ENCODE data around the gene CABP5.

Gene CABP5

DNA sequence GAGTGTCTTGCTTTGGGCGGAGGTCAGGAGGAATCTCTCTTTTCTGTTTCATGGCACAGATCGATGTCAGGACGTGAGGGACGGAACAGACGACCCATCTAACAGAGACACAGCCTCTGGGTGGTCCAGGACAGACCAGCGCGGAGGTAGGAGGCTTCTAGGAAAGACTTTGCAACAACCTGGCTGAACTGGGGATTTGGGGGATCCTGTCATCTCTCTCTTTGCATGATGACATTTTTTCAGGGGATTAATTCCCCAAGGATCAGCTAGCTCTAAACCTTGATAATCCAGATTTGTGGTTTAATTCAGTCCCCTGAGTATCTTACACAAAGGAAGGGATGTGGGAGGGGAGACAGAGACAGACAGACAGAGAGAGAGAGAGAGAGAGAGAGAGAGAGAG is 14.4 kb downstream of the CABP5 start:
- DNase-seq: no peak

DNA sequence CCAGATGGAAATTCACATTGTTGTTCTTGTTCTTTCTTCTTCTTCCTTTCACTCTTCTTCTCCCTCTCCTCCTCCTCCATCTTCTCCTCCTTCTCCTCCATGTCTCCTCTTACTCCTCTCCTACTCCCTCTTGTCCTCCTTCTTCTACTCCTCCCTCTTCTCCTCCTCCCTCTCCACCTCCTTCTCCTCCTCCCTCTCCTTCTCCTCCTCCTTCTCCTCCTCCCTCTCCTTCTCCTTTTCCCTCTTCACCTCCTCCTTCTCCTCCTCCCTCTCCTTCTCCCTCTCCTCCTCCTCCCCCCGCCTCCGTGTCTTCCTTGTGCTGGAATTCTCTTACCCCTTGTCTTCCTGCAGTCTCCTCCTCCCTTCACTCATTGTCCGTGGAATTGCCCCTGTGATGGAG is 18.4 kb downstream of the CABP5 start:
- no peak for DNase-seq

DNA sequence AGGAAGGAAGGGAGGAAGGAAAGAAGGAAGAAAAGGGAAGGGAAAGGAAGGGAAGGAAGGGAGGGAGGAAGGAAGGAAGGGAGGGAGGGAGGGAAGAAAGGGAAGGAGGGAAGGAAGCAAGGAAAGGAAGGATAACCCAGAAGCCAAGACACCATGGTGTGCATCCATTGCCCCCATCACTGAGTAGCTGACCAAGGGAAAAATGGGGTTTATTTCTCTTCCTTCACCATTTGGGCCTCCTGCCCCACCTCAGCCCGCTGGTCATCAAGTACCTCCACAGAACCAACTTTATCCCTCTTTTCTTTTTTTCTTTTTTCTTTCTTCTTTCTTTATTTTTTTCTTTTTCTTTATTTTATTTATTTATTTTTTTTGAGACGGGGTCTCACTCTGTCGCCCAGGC is 20.4 kb downstream of the CABP5 start:
- DNase-seq: no peak

DNA sequence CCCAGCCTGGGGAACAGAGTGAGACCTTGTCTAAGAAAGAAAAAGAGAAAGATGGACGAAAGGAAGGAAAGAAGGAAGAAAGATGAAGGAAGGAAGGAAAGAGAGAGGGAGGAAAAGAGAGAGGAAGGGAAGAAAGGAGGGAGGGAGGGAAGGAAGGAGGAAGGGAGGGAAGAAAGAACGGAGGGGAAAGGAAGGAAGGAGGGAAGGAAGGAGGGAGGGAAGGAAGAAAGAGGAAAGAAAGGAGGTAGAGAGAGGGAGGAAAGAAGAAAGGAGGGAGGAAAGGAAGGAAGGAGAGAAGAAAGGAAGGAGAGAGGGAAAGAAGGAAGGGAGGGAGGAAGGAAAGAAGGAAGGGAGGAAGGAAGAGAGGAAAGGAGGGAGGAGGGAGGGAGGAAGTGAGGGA is 20.9 kb downstream of the CABP5 start:
- no peak for DNase-seq

DNA sequence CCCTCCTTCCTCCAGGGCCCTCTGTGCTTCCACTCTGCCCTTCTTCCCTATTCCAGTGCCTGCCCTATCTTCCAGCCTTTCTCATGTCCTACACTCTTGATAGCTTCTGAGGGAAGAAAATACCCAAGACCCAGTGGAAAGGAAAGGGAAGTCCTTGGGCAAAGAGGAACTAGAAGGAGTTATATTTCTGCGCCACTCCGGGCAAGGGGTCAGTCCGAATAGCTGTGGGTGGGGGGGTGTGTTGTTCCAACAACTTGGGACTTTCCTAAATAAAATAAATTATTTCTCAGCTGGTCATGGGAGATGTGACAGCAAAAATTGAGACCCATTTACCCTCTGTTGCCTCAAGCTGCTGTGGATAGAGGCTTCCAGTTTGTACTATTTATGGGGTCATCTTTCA is 23.2 kb downstream of the CABP5 start:
- DNase-seq: no peak

DNA sequence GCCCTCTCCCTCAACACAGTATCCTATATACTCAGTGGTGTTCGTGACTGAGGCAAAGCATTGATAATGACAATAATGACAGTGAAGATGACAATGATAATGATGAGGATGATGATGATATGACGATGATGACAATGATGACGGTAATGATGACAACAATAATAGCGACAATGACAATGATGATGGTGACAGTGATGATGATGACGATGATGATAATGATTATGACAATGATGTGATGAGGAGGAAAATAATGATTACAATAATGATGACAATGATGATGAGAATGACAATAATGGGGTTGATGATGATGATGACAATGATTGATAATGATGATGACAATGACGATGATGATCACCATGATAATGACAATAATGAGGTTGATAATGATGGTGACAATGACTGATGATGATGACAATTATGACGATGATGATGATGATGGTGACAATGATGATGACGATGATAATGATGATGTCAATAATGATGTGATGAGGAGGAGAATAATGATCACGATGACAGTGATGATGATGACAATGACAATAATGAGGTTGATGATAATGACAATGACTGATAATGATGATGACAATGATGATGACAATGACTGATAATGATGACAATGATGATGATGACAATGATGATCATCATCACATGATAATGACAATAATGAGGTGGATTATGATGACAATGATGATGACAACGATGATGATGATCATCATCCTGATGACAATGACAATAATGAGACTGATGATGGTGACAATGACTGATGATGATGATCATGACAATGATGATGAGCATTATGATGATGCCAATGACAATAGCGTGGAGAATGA is 32.7 kb downstream of the CABP5 start:
- no peak for DNase-seq

DNA sequence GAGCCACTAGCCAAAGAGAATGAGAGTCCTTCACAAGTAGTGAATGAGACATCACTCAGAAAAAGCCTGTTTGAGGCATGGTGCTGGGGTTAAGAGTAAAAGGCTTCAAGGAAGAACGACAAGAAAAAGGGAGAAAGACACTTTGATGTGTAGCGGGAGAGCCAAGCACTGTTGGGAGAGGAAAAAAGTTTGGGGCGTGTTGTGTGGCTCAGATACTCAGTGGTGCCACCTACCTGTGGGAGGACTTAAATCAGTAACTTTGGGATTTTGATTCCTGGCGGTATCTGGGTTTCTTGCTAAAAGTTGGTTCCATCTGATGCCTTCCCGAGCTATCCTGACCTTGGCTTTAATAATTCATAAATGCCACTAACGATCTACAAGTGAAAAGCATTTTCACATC is 37.1 kb downstream of the CABP5 start:
- no peak for DNase-seq

DNA sequence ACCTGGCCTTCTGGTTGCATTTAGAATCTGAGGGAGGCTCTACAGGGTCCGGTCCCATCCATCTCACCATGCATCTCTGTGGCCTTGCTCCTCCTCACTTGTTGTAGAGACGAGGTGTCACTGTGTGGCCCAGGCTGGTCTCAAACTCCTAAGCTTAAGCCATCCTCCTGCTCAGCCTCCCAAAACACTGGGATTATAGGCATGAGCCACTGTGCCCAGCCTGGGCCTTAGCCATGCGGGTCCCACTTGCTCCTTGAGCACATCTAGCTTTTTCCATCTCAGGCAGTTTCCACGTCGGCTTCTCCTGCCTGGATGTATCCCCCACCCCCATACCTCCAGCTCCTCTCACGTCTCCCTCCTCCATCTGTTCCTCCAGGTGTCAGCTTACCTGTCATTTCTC is 39.6 kb downstream of the CABP5 start:
- DNase-seq: no peak

DNA sequence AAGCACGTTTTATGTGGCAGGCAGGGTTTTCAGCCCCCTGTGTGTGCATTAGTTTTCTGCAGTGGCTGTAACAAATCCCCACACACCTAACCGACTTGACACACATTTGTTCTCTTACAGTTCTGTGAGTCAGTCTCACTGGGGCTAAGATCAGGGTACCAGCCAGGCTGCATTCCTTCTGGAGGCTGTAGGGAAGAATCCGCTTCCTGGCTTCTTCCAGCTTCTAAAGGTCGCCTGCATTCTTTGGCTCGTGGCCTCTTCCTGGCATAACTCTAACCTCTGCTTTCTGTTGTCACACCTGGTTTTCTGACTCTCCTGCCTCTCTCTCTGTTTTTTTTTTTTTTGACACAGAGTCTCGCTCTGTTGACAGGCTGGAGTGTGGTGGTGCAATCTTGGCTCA is 43.0 kb downstream of the CABP5 start:
- DNase-seq: no peak

DNA sequence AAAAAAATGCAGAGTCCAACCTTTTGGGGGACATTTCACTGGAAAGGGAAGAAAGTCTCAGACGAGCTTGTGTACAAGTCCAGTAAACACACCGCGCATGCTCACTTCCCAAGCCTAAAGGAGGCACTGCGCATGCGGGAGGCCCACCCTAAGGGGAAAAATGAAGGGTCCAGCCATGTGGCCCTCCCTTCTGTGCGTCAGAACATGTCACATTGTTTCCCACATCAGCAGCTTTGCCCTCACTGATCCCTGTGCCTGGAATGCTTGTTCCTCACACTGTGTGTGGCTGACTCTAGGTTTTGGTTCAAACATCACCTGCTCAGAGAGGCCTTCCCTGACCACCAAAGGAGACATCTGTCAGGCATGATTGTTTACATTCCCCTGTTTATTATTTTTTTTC is 45.1 kb downstream of the CABP5 start:
- DNase-seq: no peak

DNA sequence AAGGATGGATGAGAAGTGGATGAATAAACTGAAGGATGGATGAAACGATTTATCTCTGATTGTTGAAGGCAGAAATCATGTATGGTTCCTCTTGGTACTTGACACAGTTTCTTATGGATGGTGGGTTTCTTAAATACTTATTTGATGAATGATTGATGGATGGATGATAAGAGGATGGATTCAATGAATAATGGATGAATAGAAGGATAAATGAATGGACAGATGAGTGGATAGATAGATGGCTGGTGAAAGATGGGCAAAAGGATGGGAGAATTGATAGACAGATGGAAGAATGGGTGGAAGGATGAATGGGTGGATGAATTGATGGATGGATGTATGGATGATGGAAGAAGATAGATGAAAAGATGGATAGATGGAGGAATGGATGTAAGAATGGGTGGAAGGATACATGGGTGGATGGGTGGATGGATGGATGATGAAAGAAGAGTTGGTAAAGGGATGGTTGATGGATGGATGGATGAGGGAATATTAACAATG is 47.6 kb downstream of the CABP5 start:
- DNase-seq: no peak

DNA sequence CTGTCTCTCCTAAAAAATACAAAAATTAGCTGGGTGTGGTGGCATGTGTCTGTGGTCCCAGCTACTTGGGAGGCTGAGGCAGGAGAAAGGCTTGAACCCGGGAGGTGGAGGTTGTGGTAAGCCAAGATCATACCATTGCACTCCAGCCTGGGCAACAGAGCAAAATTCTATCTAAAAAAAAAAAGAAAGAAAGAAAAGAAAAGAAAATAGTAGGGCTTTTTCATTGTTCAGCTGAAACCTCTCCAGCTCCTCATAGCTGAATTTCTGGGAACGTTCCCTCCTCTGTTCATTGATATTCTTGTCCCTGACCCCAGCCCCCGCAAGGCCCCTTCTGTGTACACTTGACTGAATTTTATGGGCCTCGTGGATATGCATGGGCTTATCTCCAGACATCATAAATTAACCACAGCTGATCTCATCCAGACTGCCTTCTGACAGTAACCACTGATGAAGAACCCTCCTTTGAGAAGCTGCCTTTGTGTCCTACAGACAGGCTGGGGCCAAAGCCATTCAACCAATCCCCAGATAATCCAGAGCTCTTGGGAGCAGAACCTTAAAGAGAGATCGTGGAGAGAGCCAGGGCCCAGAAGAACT is 49.6 kb downstream of the CABP5 start, which contains the start of gene ELSPBP1:
Gene ELSPBP1, plus strand, starts transcription at position 424 of the 594 bp plus-strand sequence. CDS start 14,036 bp downstream, outside the sequence.
- no peak for DNase-seq

DNA sequence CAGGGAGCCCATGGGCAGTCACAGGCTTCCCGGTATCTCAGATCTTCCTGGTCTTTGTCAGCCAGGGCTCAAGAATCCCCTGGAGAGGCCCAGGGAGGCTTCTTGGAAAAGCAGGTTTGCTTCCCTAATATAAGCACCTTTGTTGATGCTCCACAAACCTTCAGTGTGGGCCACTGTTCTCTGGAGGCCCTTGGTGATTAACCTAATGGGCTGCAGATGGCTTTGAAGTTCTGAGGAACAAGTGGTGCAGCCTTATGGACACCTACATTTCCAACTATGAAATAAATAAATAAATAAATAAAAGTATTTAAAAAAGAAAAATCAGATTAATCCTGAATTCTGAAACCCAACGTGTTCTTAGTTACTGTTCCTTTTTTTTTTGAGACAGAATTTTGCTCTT is 51.8 kb downstream of the CABP5 start, which contains the start of gene BSPH1:
Gene BSPH1, minus strand, starts transcription at position 101 of the 400 bp plus-strand sequence. Its CDS starts 89 bp downstream, at position 12.
- no peak for DNase-seq

DNA sequence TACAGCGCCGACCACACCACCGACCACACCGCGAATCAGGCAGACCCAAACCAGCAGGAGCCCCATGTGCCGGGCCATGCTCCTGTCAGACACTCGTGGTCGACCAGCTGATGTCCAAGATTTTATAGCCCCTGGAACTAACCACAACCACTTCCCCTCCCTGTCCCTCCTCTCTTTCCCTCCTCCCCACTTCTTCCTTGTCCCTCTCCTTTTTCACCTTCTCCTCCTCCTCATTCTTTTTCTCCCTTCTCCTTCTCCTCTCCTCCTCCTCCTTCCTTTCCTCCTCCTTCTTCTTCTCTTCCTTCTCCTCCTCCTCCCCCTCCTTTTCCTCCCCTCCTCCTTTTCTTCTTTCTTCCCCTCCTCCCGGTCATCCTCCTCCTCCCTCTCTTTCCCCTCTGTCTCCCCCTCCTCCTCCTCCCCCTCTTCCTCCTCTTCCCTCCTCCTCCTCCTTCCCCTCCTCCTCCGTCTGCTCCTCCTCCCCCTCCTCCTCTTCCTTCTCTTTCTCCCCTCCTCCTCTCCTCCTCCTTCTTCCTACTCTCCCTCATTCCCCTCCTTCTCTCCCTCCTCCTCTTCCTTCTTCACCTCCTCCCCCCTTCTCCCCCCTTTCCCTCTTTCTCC is 52.6 kb downstream of the CABP5 start:
- no peak for DNase-seq
